MM.1S (cell line): ENCODE results near the gene CPXM2.

Source experiments
- DNase-seq: peaks from one replicate; pipeline ENCODE4 v3.0.0-alpha.2; 2015
- H2AFZ ChIP-seq: fragments of 300-600 bp; sonication (generic); 2 replicates; pipeline ENCODE4 v1.6.0; 2016; ENCODE audit warnings: antibody characterized with exemption, low read length
- H3F3A ChIP-seq: fragments of 300-600 bp; sonication (generic); 2 replicates; pipeline ENCODE4 v1.6.1; 2016; ENCODE audit warnings: mild to moderate bottlenecking, antibody characterized with exemption, low read length, moderate library complexity, mixed read lengths; ENCODE audit not compliant: insufficient read depth
- H3K27ac ChIP-seq: fragments of 300-600 bp; sonication (generic); 2 replicates; pipeline ENCODE4 v1.5.1; 2016; ENCODE audit warnings: mild to moderate bottlenecking, low read length
- H3K27me3 ChIP-seq: fragments of 300-600 bp; sonication (generic); replicated peaks from 2 replicates; pipeline ENCODE4 v1.6.0; 2016; ENCODE audit warnings: low read length; ENCODE audit not compliant: insufficient read depth
- H3K36me3 ChIP-seq: fragments of 300-600 bp; sonication (generic); replicated peaks from 2 replicates; pipeline ENCODE4 v1.6.1; 2016; ENCODE audit warnings: mild to moderate bottlenecking, low read length, mixed read lengths; ENCODE audit not compliant: insufficient read depth
- H3K4me1 ChIP-seq: fragments of 300-600 bp; sonication (generic); 2 replicates; pipeline ENCODE4 v1.6.1; 2016; ENCODE audit warnings: low read length, mixed read lengths
- H3K4me2 ChIP-seq: fragments of 300-600 bp; sonication (generic); 2 replicates; pipeline ENCODE4 v1.6.0; 2016; ENCODE audit warnings: low read depth, low read length
- H3K4me3 ChIP-seq: fragments of 300-600 bp; sonication (generic); 2 replicates; pipeline ENCODE4 v1.5.1; 2016; ENCODE audit warnings: low read length, mixed read lengths
- H3K79me2 ChIP-seq: fragments of 300-600 bp; sonication (generic); 2 replicates; pipeline ENCODE4 v1.6.1; 2016; ENCODE audit warnings: mixed run types, low read length, mixed read lengths
- H3K9ac ChIP-seq: fragments of 300-600 bp; sonication (generic); 2 replicates; pipeline ENCODE4 v1.6.1; 2016; ENCODE audit warnings: low read length, mixed read lengths
- H3K9me2 ChIP-seq: fragments of 300-600 bp; sonication (generic); replicated peaks from 2 replicates; pipeline ENCODE4 v1.6.1; 2016; ENCODE audit warnings: mild to moderate bottlenecking, low read length, mixed read lengths; ENCODE audit not compliant: insufficient read depth
- H3K9me3 ChIP-seq: fragments of 300-600 bp; sonication (generic); replicated peaks from 2 replicates; pipeline ENCODE4 v1.6.1; 2016; ENCODE audit warnings: mild to moderate bottlenecking, low read length, mixed read lengths; ENCODE audit not compliant: insufficient read depth
- H4K20me1 ChIP-seq: fragments of 300-600 bp; sonication (generic); 2 replicates; pipeline ENCODE4 v1.6.1; 2016; ENCODE audit warnings: mild to moderate bottlenecking, low read length, moderate library complexity, mixed read lengths; ENCODE audit not compliant: insufficient read depth
- EZH2 ChIP-seq: fragments of 300-600 bp; sonication (generic); optimal IDR thresholded peaks from 2 replicates; pipeline ENCODE3; 2017; ENCODE audit warnings: low read depth, mild to moderate bottlenecking, antibody characterized with exemption, low read length, mixed read lengths
- EZH2phosphoT487 ChIP-seq: fragments of 300-600 bp; sonication (generic); IDR thresholded peaks from 2 replicates; pipeline ENCODE4 v1.6.1; 2018; ENCODE audit warnings: antibody characterized with exemption, low read length
- TF ChIP-seq, protein P1 (sequence below): fragments of 300-600 bp; sonication (generic); IDR thresholded peaks from 2 replicates; pipeline ENCODE4 v1.5.1; 2016; ENCODE audit warnings: antibody characterized with exemption, low read length, mixed read lengths

Gene CPXM2

GRCh38 chr10:123842692-123843385 is 48.8 kb downstream of the CPXM2 start:
- Histone ChIP-seq H3K9me3 (no peaks in the 10 kb centered on the region), H3K4me1 (peaks cover 24% of the 10 kb centered on the region), H3K79me2 (no peaks in the 10 kb centered on the region), H3K36me3 (no peaks in the 10 kb centered on the region), H3F3A (0 out of 2 replicates have a peak, but pooled peaks cover 7% of the 10 kb centered on the region), H4K20me1 (no peaks in the 10 kb centered on the region), H3K4me3 (no peak overlapping the region), H3K9me2 (no peaks in the 10 kb centered on the region), H3K9ac (no peak overlapping the region), H3K4me2 (no peak overlapping the region), H3K27me3 (no peaks in the 10 kb centered on the region; the same call in 1 of the 2 replicates), H3K27ac (no peak overlapping the region), H2AFZ (no peak overlapping the region)
- no peak for DNase-seq
- no peak for TF ChIP-seq EZH2
- TF ChIP-seq EZH2phosphoT487 = no peak
- TF ChIP-seq, protein P1, sequence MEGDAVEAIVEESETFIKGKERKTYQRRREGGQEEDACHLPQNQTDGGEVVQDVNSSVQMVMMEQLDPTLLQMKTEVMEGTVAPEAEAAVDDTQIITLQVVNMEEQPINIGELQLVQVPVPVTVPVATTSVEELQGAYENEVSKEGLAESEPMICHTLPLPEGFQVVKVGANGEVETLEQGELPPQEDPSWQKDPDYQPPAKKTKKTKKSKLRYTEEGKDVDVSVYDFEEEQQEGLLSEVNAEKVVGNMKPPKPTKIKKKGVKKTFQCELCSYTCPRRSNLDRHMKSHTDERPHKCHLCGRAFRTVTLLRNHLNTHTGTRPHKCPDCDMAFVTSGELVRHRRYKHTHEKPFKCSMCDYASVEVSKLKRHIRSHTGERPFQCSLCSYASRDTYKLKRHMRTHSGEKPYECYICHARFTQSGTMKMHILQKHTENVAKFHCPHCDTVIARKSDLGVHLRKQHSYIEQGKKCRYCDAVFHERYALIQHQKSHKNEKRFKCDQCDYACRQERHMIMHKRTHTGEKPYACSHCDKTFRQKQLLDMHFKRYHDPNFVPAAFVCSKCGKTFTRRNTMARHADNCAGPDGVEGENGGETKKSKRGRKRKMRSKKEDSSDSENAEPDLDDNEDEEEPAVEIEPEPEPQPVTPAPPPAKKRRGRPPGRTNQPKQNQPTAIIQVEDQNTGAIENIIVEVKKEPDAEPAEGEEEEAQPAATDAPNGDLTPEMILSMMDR = no peak

GRCh38 chr10:123841560-123841959 is 50.0 kb downstream of the CPXM2 start:
- H4K20me1 ChIP-seq = no peaks in the 10 kb centered on the region
- DNase-seq = no peak
- H3K4me2 ChIP-seq = no peak overlapping the region
- no peaks in the 10 kb centered on the region for H3K9me3 ChIP-seq
- no peaks in the 10 kb centered on the region for H3K79me2 ChIP-seq
- H2AFZ ChIP-seq = no peak overlapping the region
- no peaks in the 10 kb centered on the region for H3K9me2 ChIP-seq
- H3F3A ChIP-seq = 0 out of 2 replicates have a peak, but pooled peaks cover 7% of the 10 kb centered on the region
- H3K27ac ChIP-seq = no peak overlapping the region
- no peaks in the 10 kb centered on the region for H3K36me3 ChIP-seq
- no peaks in the 10 kb centered on the region; the same call in 1 of the 2 replicates for H3K27me3 ChIP-seq
- peaks cover 24% of the 10 kb centered on the region for H3K4me1 ChIP-seq
- no peak overlapping the region for H3K4me3 ChIP-seq
- TF ChIP-seq, protein P1 = no peak
- TF ChIP-seq EZH2 = no peak
- TF ChIP-seq EZH2phosphoT487 = no peak
- H3K9ac ChIP-seq = no peak overlapping the region

- H3K4me1 ChIP-seq = peaks cover 24% of the 10 kb centered on the region
- no peak overlapping the region for H3K9ac ChIP-seq
- H3K9me3 ChIP-seq = no peaks in the 10 kb centered on the region
- H3K27ac ChIP-seq = no peak overlapping the region
- no peaks in the 10 kb centered on the region; the same call in 1 of the 2 replicates for H3K27me3 ChIP-seq
- no peak overlapping the region for H3K4me3 ChIP-seq
- no peak for DNase-seq
- H3K4me2 ChIP-seq = no peak overlapping the region
- no peaks in the 10 kb centered on the region for H3K9me2 ChIP-seq
- no peak overlapping the region for H2AFZ ChIP-seq
- H3K36me3 ChIP-seq = no peaks in the 10 kb centered on the region
- H3F3A ChIP-seq = 0 out of 2 replicates have a peak, but pooled peaks cover 7% of the 10 kb centered on the region
- H3K79me2 ChIP-seq = no peaks in the 10 kb centered on the region
- TF ChIP-seq EZH2 = no peak
- no peak for TF ChIP-seq EZH2phosphoT487
- TF ChIP-seq, protein P1 = no peak
- no peaks in the 10 kb centered on the region for H4K20me1 ChIP-seq
Observed at GRCh38 chr10:123841115-123841514, 50.5 kb downstream of the CPXM2 start.
